ENCODE data around the gene URB2. TPM values are rescaled to one million over a fixed set of nuclear protein-coding genes. Genes with fewer than 3 reads are reported as not detected.

Gene URB2
- total RNA-seq, 1 donor from 2014 or later, result 10.3 TPM

- Mint-ChIP-seq H3K4me3 (no peak overlapping the region), H3K9me3 (no peaks in the 10 kb centered on the region)
Measured at GRCh38 chr1:229631148-229631547, 5.1 kb downstream of the URB2 start.

GRCh38 chr1:229631966-229632365, 5.9 kb downstream of the URB2 start:
- Mint-ChIP-seq H3K4me3 (no peak overlapping the region), H3K27ac (no peak overlapping the region), H3K27me3 (ENCODE audit: insufficient read depth, low read depth) (no peaks in the 10 kb centered on the region), H3K36me3 (peaks cover 9% of the 10 kb centered on the region), H3K9me3 (no peaks in the 10 kb centered on the region), H3K4me1 (peaks cover 7% of the 10 kb centered on the region)
- no peak overlapping the region for H2AFZ ChIP-seq (replicated peaks)
- no peak overlapping the region for H3K4me3 ChIP-seq
- no peaks in the 10 kb centered on the region for H3K36me3 ChIP-seq
- no peak overlapping the region for H3K27ac ChIP-seq
- H3F3A ChIP-seq (ENCODE audit: low read depth), result no peaks in the 10 kb centered on the region
- H3K9me3 ChIP-seq (ENCODE audit: low read depth), result no peaks in the 10 kb centered on the region
- no peak overlapping the region for H3K9ac ChIP-seq
- peaks cover 7% of the 10 kb centered on the region for H3K4me1 ChIP-seq
- no peak overlapping the region for H3K4me2 ChIP-seq
- peaks cover 17% of the 10 kb centered on the region for H4K20me1 ChIP-seq (ENCODE audit: low read depth)
- H3K27me3 ChIP-seq, result no peaks in the 10 kb centered on the region
- TF ChIP-seq CTCF (IDR thresholded peaks at IDR 0.05), result no peak
- no peak for TF ChIP-seq EZH2 (IDR thresholded peaks at IDR 0.05)
- TF ChIP-seq EZH2phosphoT487 (IDR thresholded peaks at IDR 0.05), result no peak
- H3K79me2 ChIP-seq (ENCODE audit: low read depth), result peaks cover 73% of the 10 kb centered on the region
- DNase-seq (ENCODE audit: low spot score), result no peak

More at GRCh38 chr1:229631148-229631547, 5.1 kb downstream of the URB2 start:
- H4K20me1 ChIP-seq (ENCODE audit: low read depth), result peaks cover 21% of the 10 kb centered on the region
- peaks cover 13% of the 10 kb centered on the region for H3K4me1 Mint-ChIP-seq
- no peak overlapping the region for H3K4me2 ChIP-seq
- H3K27ac ChIP-seq, result no peak overlapping the region
- no peak overlapping the region for H2AFZ ChIP-seq (replicated peaks)
- no peaks in the 10 kb centered on the region for H3K9me3 ChIP-seq (ENCODE audit: low read depth)
- peaks cover 7% of the 10 kb centered on the region for H3K36me3 Mint-ChIP-seq
- no peaks in the 10 kb centered on the region for H3K27me3 ChIP-seq
- peaks cover 4% of the 10 kb centered on the region for H3F3A ChIP-seq (ENCODE audit: low read depth)
- H3K79me2 ChIP-seq (ENCODE audit: low read depth), result peaks cover 81% of the 10 kb centered on the region
- peaks cover 9% of the 10 kb centered on the region for H3K4me1 ChIP-seq
- no peak overlapping the region for H3K4me3 ChIP-seq
- DNase-seq (ENCODE audit: low spot score), result no peak
- H3K27ac Mint-ChIP-seq, result no peak overlapping the region
- no peak overlapping the region for H3K9ac ChIP-seq
- H3K27me3 Mint-ChIP-seq (ENCODE audit: insufficient read depth, low read depth), result no peaks in the 10 kb centered on the region
- H3K36me3 ChIP-seq, result no peaks in the 10 kb centered on the region
- TF ChIP-seq EZH2phosphoT487 (IDR thresholded peaks at IDR 0.05), result no peak
- no peak for TF ChIP-seq CTCF (IDR thresholded peaks at IDR 0.05)
- no peak for TF ChIP-seq EZH2 (IDR thresholded peaks at IDR 0.05)

GRCh38 chr1:229636042-229636441, 10.0 kb downstream of the URB2 start:
- H3K36me3 Mint-ChIP-seq, result peaks cover 16% of the 10 kb centered on the region

More at GRCh38 chr1:229636042-229636441, 10.0 kb downstream of the URB2 start:
- H3K4me3 ChIP-seq, result no peak overlapping the region
- no peak overlapping the region for H2AFZ ChIP-seq (replicated peaks)
- no peak for TF ChIP-seq CTCF (IDR thresholded peaks at IDR 0.05)
- no peak for TF ChIP-seq EZH2 (IDR thresholded peaks at IDR 0.05)
- TF ChIP-seq EZH2phosphoT487 (IDR thresholded peaks at IDR 0.05), result no peak
- H3K27me3 ChIP-seq, result no peaks in the 10 kb centered on the region
- no peak for DNase-seq (ENCODE audit: low spot score)
- no peaks in the 10 kb centered on the region for H3K27me3 Mint-ChIP-seq (ENCODE audit: insufficient read depth, low read depth)
- no peaks in the 10 kb centered on the region for H3K9me3 ChIP-seq (ENCODE audit: low read depth)
- H3K27ac ChIP-seq, result no peak overlapping the region
- H3K79me2 ChIP-seq (ENCODE audit: low read depth), result peaks cover 53% of the 10 kb centered on the region
- H3K9me3 Mint-ChIP-seq, result no peaks in the 10 kb centered on the region
- no peaks in the 10 kb centered on the region for H3F3A ChIP-seq (ENCODE audit: low read depth)
- H3K9ac ChIP-seq, result no peak overlapping the region
- no peak overlapping the region for H3K4me2 ChIP-seq
- H3K36me3 ChIP-seq, result no peaks in the 10 kb centered on the region
- no peak overlapping the region for H3K4me3 Mint-ChIP-seq
- no peak overlapping the region for H3K27ac Mint-ChIP-seq
- H3K4me1 ChIP-seq, result peaks cover 4% of the 10 kb centered on the region
- H3K4me1 Mint-ChIP-seq, result no peaks in the 10 kb centered on the region
- peaks cover 13% of the 10 kb centered on the region for H4K20me1 ChIP-seq (ENCODE audit: low read depth)

Data from neural progenitor cell (in vitro differentiated cells).